Fibroblast of lung (primary cell): ENCODE data around the gene DNAJC11. TPM values are rescaled to one million over a fixed set of nuclear protein-coding genes. Genes with fewer than 3 reads are reported as not detected.

Source experiments
- DNase-seq, 2 donors: peaks; one replicate each; pipeline versions ENCODE4 v3.0.0 to v3.0.0-alpha.2; 2010; ENCODE audit warnings: low read depth in 2 of 2
- H2AFZ ChIP-seq: 2 replicates; pipeline ENCODE4 v1.5.1; 2012; ENCODE audit warnings: low read length, control low read depth, inconsistent platforms
- H3K27ac ChIP-seq: 2 replicates; pipeline ENCODE4 v1.5.1; 2011; ENCODE audit warnings: low read length, control low read depth; ENCODE audit not compliant: insufficient read depth
- H3K27me3 ChIP-seq: 2 replicates; pipeline ENCODE4 v1.5.1; 2011; ENCODE audit warnings: mild to moderate bottlenecking, low read length; ENCODE audit not compliant: control insufficient read depth, insufficient read depth
- H3K36me3 ChIP-seq: 2 replicates; pipeline ENCODE4 v1.5.1; 2011; ENCODE audit warnings: low read length; ENCODE audit not compliant: control insufficient read depth, insufficient read depth
- H3K4me1 ChIP-seq: 2 replicates; pipeline ENCODE4 v1.5.1; 2011; ENCODE audit warnings: low read length; ENCODE audit not compliant: control insufficient read depth, insufficient read depth; ENCODE audit errors: extremely low read depth
- H3K4me2 ChIP-seq: 2 replicates; pipeline ENCODE4 v1.5.1; 2011; ENCODE audit warnings: low read length, control low read depth; ENCODE audit not compliant: insufficient read depth; ENCODE audit errors: extremely low read depth
- H3K4me3 ChIP-seq, 4 experiments: fragments of 200-600 bp in 1 of 4; sonication (generic) in 1 of 4; replicated peaks in 1 of 4; 2 replicates each; pipeline ENCODE4 v1.5.1; 2011 to 2016; ENCODE audit warnings: low read length in 4 of 4, low read depth in 3 of 4, mild to moderate bottlenecking in 3 of 4, control low read depth in 2 of 4, inconsistent platforms in 1 of 4, mixed read lengths in 1 of 4; ENCODE audit not compliant: insufficient read depth in 1 of 4; ENCODE audit errors: control extremely low read depth in 1 of 4
- H3K79me2 ChIP-seq: 2 replicates; pipeline ENCODE4 v1.5.1; 2012; ENCODE audit warnings: mild to moderate bottlenecking, low read length, inconsistent platforms; ENCODE audit not compliant: control insufficient read depth, insufficient read depth
- H3K9ac ChIP-seq: 2 replicates; pipeline ENCODE4 v1.5.1; 2011; ENCODE audit warnings: mild to moderate bottlenecking, low read length, control low read depth; ENCODE audit not compliant: insufficient read depth
- H3K9me3 ChIP-seq: 2 replicates; pipeline ENCODE4 v1.5.1; 2012; ENCODE audit warnings: low read depth, low read length; ENCODE audit not compliant: control insufficient read depth, insufficient read depth
- H4K20me1 ChIP-seq: 2 replicates; pipeline ENCODE4 v1.5.1; 2011; ENCODE audit warnings: low read length; ENCODE audit not compliant: control insufficient read depth, insufficient read depth; ENCODE audit errors: extremely low read depth
- EZH2 ChIP-seq: IDR thresholded peaks from 2 replicates; pipeline ENCODE4 v1.5.1; 2012; ENCODE audit warnings: low read length, control low read depth, mild to moderate bottlenecking; ENCODE audit errors: missing control alignments
- polyA plus RNA-seq, 2 donors: library from polyadenylated mRNA; depleted of rRNA in 1 of 2; stranded (reverse) in 1 of 2; unstranded in 1 of 2; fragments of >200 nt; gene quantifications; 2 replicates each; pipeline ENCODE4 v1.2.1, GENCODE V29; 2011 to 2012; ENCODE audit warnings: missing spikeins in 1 of 2
- total RNA-seq: library from RNA; depleted of rRNA; stranded (reverse); fragments of >200 nt; gene quantifications from 2 replicates; pipeline ENCODE4 v1.2.1, GENCODE V29; 2014
- TF ChIP-seq, protein P1 (sequence below), 2 donors: IDR thresholded peaks in 1 of 2; conservative IDR thresholded peaks in 1 of 2; 1 replicate in 1 of 2; 2 replicates in 1 of 2; pipeline ENCODE4 v1.5.1; 2011 to 2012; ENCODE audit warnings: low read length in 2 of 2, control low read depth in 1 of 2, inconsistent platforms in 1 of 2, low read depth in 1 of 2, mild to moderate bottlenecking in 1 of 2

DNAJC11 gene
- total and polyA plus RNA-seq, 2 donors (not counting 1 experiment from before 2014, with no cell fraction given): 31.8 to 35.2 TPM

DNA sequence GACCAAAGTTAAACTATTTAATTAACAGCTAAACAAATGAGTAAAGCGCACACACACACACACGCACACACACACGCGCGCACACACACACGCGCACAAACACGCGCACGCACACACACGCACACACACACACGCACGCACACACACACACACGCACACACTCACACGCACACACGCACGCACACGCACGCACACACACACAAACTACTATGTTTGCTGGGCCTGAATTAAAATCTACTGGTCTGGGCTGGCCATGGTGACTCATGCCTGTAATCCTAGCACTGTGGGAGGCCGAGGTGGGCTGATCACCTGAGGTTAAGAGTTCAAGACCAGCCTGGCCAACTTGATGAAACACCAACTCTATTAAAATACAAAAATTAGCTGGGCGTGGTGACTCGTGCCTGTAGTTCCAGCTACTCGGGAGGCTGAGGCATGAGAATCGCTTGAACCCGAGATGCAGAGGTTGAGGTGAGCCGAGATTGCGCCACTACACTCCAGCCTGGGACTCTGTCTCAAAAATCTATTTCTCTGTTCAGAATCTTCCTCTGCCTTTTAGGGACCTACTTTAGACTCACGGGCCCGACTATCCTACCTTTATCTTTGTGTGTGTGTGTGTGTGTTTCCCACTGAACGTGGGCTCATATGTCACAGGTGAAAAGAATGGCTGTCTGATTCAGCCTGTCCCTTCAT lies 37.5 kb upstream of the DNAJC11 start:
- Histone ChIP-seq H3K27me3 (no peaks in the 10 kb centered on the region), H3K4me3 (no peak overlapping the region), H3K36me3 (no peaks in the 10 kb centered on the region), H3K9me3 (no peaks in the 10 kb centered on the region), H4K20me1 (no peaks in the 10 kb centered on the region), H3K4me1 (peaks cover 7% of the 10 kb centered on the region), H3K9ac (no peak overlapping the region), H3K4me2 (no peak overlapping the region), H2AFZ (no peak overlapping the region), H3K79me2 (no peaks in the 10 kb centered on the region), H3K27ac (no peak overlapping the region)
- TF ChIP-seq, protein P1, sequence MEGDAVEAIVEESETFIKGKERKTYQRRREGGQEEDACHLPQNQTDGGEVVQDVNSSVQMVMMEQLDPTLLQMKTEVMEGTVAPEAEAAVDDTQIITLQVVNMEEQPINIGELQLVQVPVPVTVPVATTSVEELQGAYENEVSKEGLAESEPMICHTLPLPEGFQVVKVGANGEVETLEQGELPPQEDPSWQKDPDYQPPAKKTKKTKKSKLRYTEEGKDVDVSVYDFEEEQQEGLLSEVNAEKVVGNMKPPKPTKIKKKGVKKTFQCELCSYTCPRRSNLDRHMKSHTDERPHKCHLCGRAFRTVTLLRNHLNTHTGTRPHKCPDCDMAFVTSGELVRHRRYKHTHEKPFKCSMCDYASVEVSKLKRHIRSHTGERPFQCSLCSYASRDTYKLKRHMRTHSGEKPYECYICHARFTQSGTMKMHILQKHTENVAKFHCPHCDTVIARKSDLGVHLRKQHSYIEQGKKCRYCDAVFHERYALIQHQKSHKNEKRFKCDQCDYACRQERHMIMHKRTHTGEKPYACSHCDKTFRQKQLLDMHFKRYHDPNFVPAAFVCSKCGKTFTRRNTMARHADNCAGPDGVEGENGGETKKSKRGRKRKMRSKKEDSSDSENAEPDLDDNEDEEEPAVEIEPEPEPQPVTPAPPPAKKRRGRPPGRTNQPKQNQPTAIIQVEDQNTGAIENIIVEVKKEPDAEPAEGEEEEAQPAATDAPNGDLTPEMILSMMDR (conservative IDR thresholded peaks at IDR 0.05 in 1 of 2, IDR thresholded peaks at IDR 0.05 in 1 of 2; ENCODE audit: low read depth in 1 of 2, low read length in 2 of 2): no peak
- DNase-seq: no peak

DNA sequence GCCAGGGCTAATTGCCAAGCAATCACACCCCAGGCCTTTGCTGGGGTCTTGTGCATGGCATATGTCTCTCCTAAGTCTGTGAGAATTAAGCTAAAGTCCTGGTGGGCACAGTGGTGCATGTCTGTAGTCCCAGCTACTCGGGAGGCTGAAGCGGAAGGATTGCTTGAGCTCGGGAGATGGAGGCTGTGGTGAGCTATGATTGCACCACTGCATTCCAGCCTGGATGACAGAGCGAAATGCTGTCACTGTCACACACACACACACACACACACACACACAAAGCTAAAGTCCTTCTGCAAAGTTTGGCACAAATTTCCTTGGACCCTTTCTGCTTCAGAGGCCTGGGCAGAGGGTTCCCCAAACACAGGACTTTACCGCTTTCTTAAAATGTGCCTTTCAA lies 31.3 kb upstream of the DNAJC11 start:
- Histone ChIP-seq H2AFZ (no peak overlapping the region), H3K4me2 (no peak overlapping the region), H4K20me1 (no peaks in the 10 kb centered on the region), H3K4me3 (no peak overlapping the region), H3K36me3 (no peaks in the 10 kb centered on the region), H3K27me3 (no peaks in the 10 kb centered on the region), H3K9me3 (no peaks in the 10 kb centered on the region), H3K9ac (no peak overlapping the region), H3K27ac (no peak overlapping the region), H3K4me1 (no peaks in the 10 kb centered on the region), H3K79me2 (no peaks in the 10 kb centered on the region)
- TF ChIP-seq EZH2: no peak
- TF ChIP-seq, protein P1 (conservative IDR thresholded peaks at IDR 0.05 in 1 of 2, IDR thresholded peaks at IDR 0.05 in 1 of 2; ENCODE audit: low read depth in 1 of 2, low read length in 2 of 2): no peak
- DNase-seq: no peak

DNA sequence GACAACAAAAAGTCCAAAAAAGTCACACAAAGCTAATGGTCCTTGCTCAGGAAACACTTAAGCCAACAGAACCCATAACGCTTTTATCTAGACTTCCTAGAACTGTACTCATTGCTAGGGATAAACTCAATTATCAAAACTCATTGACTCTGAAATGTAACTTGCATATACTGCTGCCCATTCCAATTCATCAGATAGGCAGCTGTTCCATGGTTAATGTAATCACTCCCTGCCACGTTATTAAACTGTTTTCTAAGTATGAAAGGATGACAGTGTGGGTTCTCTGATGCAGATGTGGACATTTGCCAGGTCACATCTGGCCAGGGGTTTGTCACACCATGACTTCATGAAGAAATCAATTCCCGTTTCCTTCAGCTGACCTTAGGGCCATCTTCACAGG lies 30.3 kb upstream of the DNAJC11 start:
- Histone ChIP-seq H3K4me2 (no peak overlapping the region), H3K27ac (no peak overlapping the region), H3K9me3 (no peaks in the 10 kb centered on the region), H3K36me3 (no peaks in the 10 kb centered on the region), H3K4me3 (no peak overlapping the region), H2AFZ (no peak overlapping the region), H4K20me1 (no peaks in the 10 kb centered on the region), H3K9ac (no peak overlapping the region), H3K79me2 (no peaks in the 10 kb centered on the region), H3K4me1 (no peaks in the 10 kb centered on the region), H3K27me3 (no peaks in the 10 kb centered on the region)
- no peak for TF ChIP-seq EZH2
- TF ChIP-seq, protein P1 (conservative IDR thresholded peaks at IDR 0.05 in 1 of 2, IDR thresholded peaks at IDR 0.05 in 1 of 2; ENCODE audit: low read depth in 1 of 2, low read length in 2 of 2): no peak
- DNase-seq: no peak
